Panc1 (cell line): Measurements from ENCODE around the gene RAB3D. TPM values are rescaled to one million over a fixed set of nuclear protein-coding genes. Genes with fewer than 3 reads are reported as not detected.

ENCODE experiments used
- ATAC-seq: fragments of 200-7000 bp; cut with Tn5 transposase; 2 replicates; pipeline ENCODE4 v1.9.1; 2020; ENCODE audit warnings: mild to moderate bottlenecking, moderate library complexity
- BruUV-seq: library from RNA; stranded (reverse); fragments of 400-500 nt; replicated peaks from 2 replicates; lab custom pipeline; 2021; lab: Mats Ljungman, UMichigan
- CTCF ChIA-PET: fragments of 300-600 bp; sonication (Branson Sonifier 250); formaldehyde crosslinking; loops from one replicate; lab custom pipeline; 2022; ENCODE audit warnings: antibody characterized with exemption; lab: Charles Lee
- POLR2A ChIA-PET: fragments of 300-600 bp; sonication (Branson Sonifier 250); formaldehyde crosslinking; loops from one replicate; lab custom pipeline; 2022; ENCODE audit warnings: antibody characterized with exemption; lab: Charles Lee
- DNase-seq: peaks from one replicate; pipeline ENCODE4 v3.0.0-alpha.2; 2010; ENCODE audit warnings: low read depth, low spot score
- H3K27ac ChIP-seq: 2 replicates; pipeline ENCODE4 v1.5.1; 2011; ENCODE audit warnings: mild to moderate bottlenecking, low read length, inconsistent platforms
- H3K27me3 ChIP-seq: fragments of 200-500 bp; sonication (Bioruptor generic); 2 replicates; pipeline ENCODE4 v1.6.0; 2014; ENCODE audit warnings: low read length, inconsistent platforms; ENCODE audit not compliant: control insufficient read depth, insufficient read depth
- H3K36me3 ChIP-seq: fragments of 200-500 bp; sonication (Bioruptor generic); 2 replicates; pipeline ENCODE4 v1.5.1; 2014; ENCODE audit warnings: inconsistent platforms, mild to moderate bottlenecking, low read length, moderate library complexity; ENCODE audit not compliant: control insufficient read depth, insufficient read depth
- H3K4me1 ChIP-seq: 2 replicates; pipeline ENCODE4 v1.5.1; 2011; ENCODE audit warnings: inconsistent platforms, mild to moderate bottlenecking, low read length, moderate library complexity; ENCODE audit not compliant: control insufficient read depth, insufficient read depth
- H3K4me3 ChIP-seq, 2 experiments: 2 replicates each; pipeline ENCODE4 v1.5.1; 2011 to 2012; ENCODE audit warnings: low read depth in 2 of 2, low read length in 2 of 2, mild to moderate bottlenecking in 2 of 2, inconsistent platforms in 1 of 2, moderate library complexity in 1 of 2
- H3K9me3 ChIP-seq: fragments of 200-500 bp; sonication (Bioruptor generic); 2 replicates; pipeline ENCODE4 v1.5.1; 2014; ENCODE audit warnings: low read depth, mild to moderate bottlenecking, inconsistent platforms, low read length, moderate library complexity; ENCODE audit not compliant: control insufficient read depth, insufficient read depth
- CTCF ChIP-seq: fragments of 450-650 bp; IDR thresholded peaks from 2 replicates; pipeline ENCODE4 v1.5.1; 2017; ENCODE audit warnings: mild to moderate bottlenecking
- POLR2AphosphoS5 ChIP-seq: IDR thresholded peaks from 2 replicates; pipeline ENCODE4 v1.6.1; 2012; ENCODE audit warnings: mild to moderate bottlenecking, low read depth, low read length, moderate library complexity
- REST ChIP-seq, 2 experiments: IDR thresholded peaks; 2 replicates each; pipeline ENCODE4 v1.6.1; 2011 to 2012; ENCODE audit warnings: low read depth in 2 of 2, control low read depth in 1 of 2, low read length in 1 of 2, mild to moderate bottlenecking in 1 of 2, moderate library complexity in 1 of 2; ENCODE audit not compliant: insufficient read depth in 1 of 2
- SIN3A ChIP-seq: IDR thresholded peaks from 2 replicates; pipeline ENCODE4 v1.6.1; 2012; ENCODE audit warnings: low read depth, mild to moderate bottlenecking, low read length, moderate library complexity, borderline replicate concordance; ENCODE audit not compliant: insufficient read depth
- TCF7L2 ChIP-seq: IDR thresholded peaks from 2 replicates; pipeline ENCODE4 v1.6.1; 2011; ENCODE audit warnings: mild to moderate bottlenecking, low read depth, low read length, inconsistent platforms
- in situ Hi-C: cut with HindIII; loops from 2 replicates; pipeline ENCODE4 v1.10.0; 2016; ENCODE audit warnings: low sequenced_read_pairs, low pct_unique_long_range_greater_than_20kb
- intact Hi-C: fragments of 100-400 bp; cut with micrococcal nuclease; formaldehyde crosslinking; loops from one replicate; pipeline ENCODE4 v1.10.0; 2022; ENCODE audit not compliant: unreplicated experiment
- total RNA-seq: library from RNA; stranded (reverse); gene quantifications from one replicate; pipeline ENCODE4 v1.2.1, GENCODE V29; 2021; ENCODE audit not compliant: unreplicated experiment

Gene RAB3D
- total RNA-seq, 1 experiment from 2014 or later: 46.6 TPM

- in situ Hi-C loops: no loop called here
Measured at GRCh38 chr19:11284515-11284914, 54.9 kb downstream of the RAB3D start.

GRCh38 chr19:11281356-11282049 lies 58.0 kb downstream of the RAB3D start:
- TF ChIP-seq TCF7L2: no peak
- no peak for TF ChIP-seq POLR2AphosphoS5
- in situ Hi-C loops: no loop called here
- intact Hi-C loops: no loop called here
- POLR2A ChIA-PET: no interaction called here
- no peaks in the 10 kb centered on the region for H3K36me3 ChIP-seq
- no peaks in the 10 kb centered on the region for H3K4me1 ChIP-seq
- no peak for DNase-seq
- no peaks in the 10 kb centered on the region for H3K9me3 ChIP-seq
- CTCF ChIA-PET: no interaction called here
- BruUV-seq: no TSS peak
- no peak overlapping the region for H3K27ac ChIP-seq
- H3K4me3 ChIP-seq: no peak overlapping the region
- no peaks in the 10 kb centered on the region for H3K27me3 ChIP-seq
- ATAC-seq: no peak

More at GRCh38 chr19:11284515-11284914, 54.9 kb downstream of the RAB3D start:
- Histone ChIP-seq H3K27ac (no peak overlapping the region), H3K36me3 (no peaks in the 10 kb centered on the region), H3K4me1 (no peaks in the 10 kb centered on the region), H3K9me3 (no peaks in the 10 kb centered on the region), H3K4me3 (no peak overlapping the region), H3K27me3 (no peaks in the 10 kb centered on the region)
- ChIA-PET POLR2A (no interaction called here), CTCF (no interaction called here)
- no peak for DNase-seq
- TF ChIP-seq TCF7L2: no peak
- no peak for TF ChIP-seq POLR2AphosphoS5
- no peak for TF ChIP-seq CTCF
- TF ChIP-seq SIN3A: no peak
- no peak for TF ChIP-seq REST (IDR thresholded peaks at IDR 0.05; ENCODE audit: insufficient read depth in 1 of 2, low read depth in 2 of 2, low read length in 1 of 2)
- ATAC-seq: no peak
- intact Hi-C loops: no loop called here
- BruUV-seq: no TSS peak

- in situ Hi-C loops: no loop called here
- Histone ChIP-seq H3K27me3 (no peaks in the 10 kb centered on the region), H3K36me3 (no peaks in the 10 kb centered on the region), H3K4me1 (no peaks in the 10 kb centered on the region), H3K9me3 (no peaks in the 10 kb centered on the region), H3K4me3 (no peak overlapping the region), H3K27ac (no peak overlapping the region)
- no TSS peak for BruUV-seq
- POLR2A ChIA-PET: no interaction called here
- CTCF ChIA-PET: no interaction called here
- TF ChIP-seq CTCF: no peak
- no peak for TF ChIP-seq POLR2AphosphoS5
- TF ChIP-seq TCF7L2: no peak
- no peak for TF ChIP-seq REST (IDR thresholded peaks at IDR 0.05; ENCODE audit: insufficient read depth in 1 of 2, low read depth in 2 of 2, low read length in 1 of 2)
- no peak for TF ChIP-seq SIN3A
- ATAC-seq (no peak), DNase-seq (no peak)
- intact Hi-C loops: no loop called here
Measured at GRCh38 chr19:11279505-11280236, 59.8 kb downstream of the RAB3D start.
